OCI-LY7 (cell line): ENCODE data around the gene SMARCC1. TPM values are rescaled to one million over a fixed set of nuclear protein-coding genes. Genes with fewer than 3 reads are reported as not detected.

Experiments used
- BruUV-seq: library from RNA; stranded (reverse); fragments of 400-500 nt; replicated peaks from 2 replicates; lab custom pipeline; 2021; lab: Mats Ljungman, UMichigan
- CTCF ChIA-PET: fragments of 300-600 bp; sonication (Branson Sonifier 250); formaldehyde crosslinking; loops from one replicate; lab custom pipeline; 2022; ENCODE audit warnings: antibody characterized with exemption; ENCODE audit not compliant: unreplicated experiment; lab: Charles Lee
- POLR2A ChIA-PET: fragments of 300-600 bp; sonication (Branson Sonifier 250); formaldehyde crosslinking; loops from one replicate; lab custom pipeline; 2022; ENCODE audit warnings: antibody characterized with exemption; lab: Charles Lee
- DNase-seq: peaks from one replicate; pipeline ENCODE4 v3.0.0-alpha.2; 2015; ENCODE audit warnings: low spot score
- H2AFZ ChIP-seq: fragments of 200-600 bp; sonication (generic), shearing (Covaris generic); 2 replicates; pipeline ENCODE4 v1.6.1; 2014; ENCODE audit warnings: mild to moderate bottlenecking, antibody characterized with exemption, low read length, moderate library complexity
- H3K27ac ChIP-seq: fragments of 200-600 bp; sonication (generic); 2 replicates; pipeline ENCODE4 v1.5.1; 2014; ENCODE audit warnings: mixed run types, low read depth, mild to moderate bottlenecking, moderate library complexity, low read length, inconsistent platforms; ENCODE audit not compliant: poor library complexity, severe bottlenecking
- H3K36me3 ChIP-seq: fragments of 200-600 bp; sonication (generic); 2 replicates; pipeline ENCODE4 v1.6.1; 2014; ENCODE audit warnings: mild to moderate bottlenecking, antibody characterized with exemption, low read length, moderate library complexity, mixed read lengths; ENCODE audit not compliant: insufficient read depth
- H3K4me1 ChIP-seq: fragments of 200-600 bp; sonication (generic); 2 replicates; pipeline ENCODE4 v1.5.1; 2014; ENCODE audit warnings: mild to moderate bottlenecking, low read length; ENCODE audit not compliant: insufficient read depth, poor library complexity, severe bottlenecking
- H3K4me2 ChIP-seq: fragments of 200-600 bp; sonication (generic); 2 replicates; pipeline ENCODE4 v1.6.1; 2014; ENCODE audit warnings: mild to moderate bottlenecking, low read length
- H3K4me3 ChIP-seq: fragments of 200-600 bp; sonication (generic); 2 replicates; pipeline ENCODE4 v1.5.1; 2014; ENCODE audit warnings: mild to moderate bottlenecking, low read depth, low read length; ENCODE audit not compliant: poor library complexity, severe bottlenecking
- H3K79me2 ChIP-seq: fragments of 200-600 bp; sonication (generic); 2 replicates; pipeline ENCODE4 v1.6.1; 2016; ENCODE audit warnings: low read depth, mild to moderate bottlenecking, low read length, moderate library complexity, mixed read lengths; ENCODE audit not compliant: insufficient read depth
- H3K9me2 ChIP-seq: fragments of 200-600 bp; sonication (generic); 2 replicates; pipeline ENCODE4 v1.6.1; 2016; ENCODE audit warnings: mild to moderate bottlenecking, low read length, mixed read lengths; ENCODE audit not compliant: insufficient read depth
- H3K9me3 ChIP-seq: fragments of 200-600 bp; sonication (generic); 2 replicates; pipeline ENCODE4 v1.6.1; 2014; ENCODE audit warnings: mild to moderate bottlenecking, mixed run types, low read length, mixed read lengths
- H4K20me1 ChIP-seq: fragments of 200-600 bp; sonication (generic); 2 replicates; pipeline ENCODE4 v1.6.1; 2014; ENCODE audit warnings: mild to moderate bottlenecking, antibody characterized with exemption, low read length, moderate library complexity, mixed read lengths; ENCODE audit not compliant: insufficient read depth
- EZH2phosphoT487 ChIP-seq: fragments of 200-600 bp; sonication (generic); IDR thresholded peaks from 2 replicates; pipeline ENCODE4 v1.6.1; 2018; ENCODE audit warnings: low read depth, borderline replicate concordance, mild to moderate bottlenecking, mixed run types, antibody characterized with exemption, low read length, moderate library complexity, mixed read lengths
- intact Hi-C: fragments of 100-400 bp; cut with micrococcal nuclease; formaldehyde crosslinking; loops from one replicate; pipeline ENCODE4 v1.10.0; 2022; ENCODE audit not compliant: unreplicated experiment
- total RNA-seq, 2 experiments: library from RNA; depleted of rRNA in 1 of 2; stranded (reverse); fragments of >200 nt in 1 of 2; shearing (Covaris generic) in 1 of 2; gene quantifications; 2 replicates each; pipeline ENCODE4 v1.2.3, GENCODE V29; 2014 to 2022
- TF ChIP-seq, protein P1 (sequence below): fragments of 200-600 bp; sonication (generic); conservative IDR thresholded peaks from 2 replicates; pipeline ENCODE4 v1.5.1; 2014; ENCODE audit warnings: mild to moderate bottlenecking, antibody characterized with exemption, low read length, moderate library complexity, mixed read lengths

Gene SMARCC1
- total RNA-seq, 2 experiments from 2014 or later, result 83.2 to 176 TPM

DNA sequence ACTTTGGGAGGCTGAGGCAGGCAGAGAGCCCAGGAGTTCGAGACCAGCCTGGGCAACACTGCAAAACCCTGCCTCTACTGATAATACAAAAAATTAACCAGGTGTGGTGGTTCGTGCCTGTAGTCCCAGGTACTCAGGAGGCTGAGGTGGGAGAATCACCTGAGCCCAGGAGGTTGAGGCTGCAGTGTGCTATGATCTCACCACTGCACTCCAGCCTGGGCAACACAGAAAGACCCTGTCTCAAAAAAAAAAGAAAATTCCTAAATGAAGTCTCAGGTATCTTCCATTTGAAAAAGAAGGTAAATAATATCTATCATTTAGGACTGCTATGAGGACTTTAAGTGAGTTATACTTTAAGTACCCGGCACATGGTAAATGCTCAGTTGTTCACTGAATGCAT is 2.9 kb downstream of the SMARCC1 start:
- CTCF ChIA-PET, result no interaction called here

DNA sequence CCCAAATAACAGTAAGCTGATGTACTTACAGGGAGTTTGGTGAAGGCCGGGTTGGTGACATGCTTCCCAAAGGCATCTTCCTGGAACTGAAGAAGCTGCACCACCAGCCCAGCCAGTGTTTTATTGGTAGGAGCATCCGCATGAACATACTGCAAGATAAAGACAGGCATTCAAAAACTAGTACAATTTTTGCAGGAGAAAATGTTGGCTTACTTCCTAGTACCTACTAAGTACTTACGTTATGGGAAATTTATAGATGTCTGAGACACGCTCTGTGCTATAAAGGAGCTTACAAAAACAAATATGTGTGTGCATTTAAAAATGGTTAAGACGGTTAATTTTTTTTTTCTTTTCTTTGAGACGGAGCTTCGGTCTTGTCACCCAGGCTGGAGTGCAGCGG is 8.9 kb downstream of the SMARCC1 start:
- no peak for DNase-seq
- BruUV-seq, result no TSS peak
- CTCF ChIA-PET, result no interaction called here
- Histone ChIP-seq H2AFZ (no peak overlapping the region), H4K20me1 (no peaks in the 10 kb centered on the region), H3K9me3 (no peaks in the 10 kb centered on the region), H3K27ac (no peak overlapping the region), H3K4me2 (no peak overlapping the region), H3K4me1 (peaks cover 4% of the 10 kb centered on the region), H3K4me3 (no peak overlapping the region), H3K9me2 (no peaks in the 10 kb centered on the region), H3K36me3 (peaks cover 92% of the 10 kb centered on the region), H3K79me2 (peaks cover 96% of the 10 kb centered on the region)
- TF ChIP-seq, protein P1, sequence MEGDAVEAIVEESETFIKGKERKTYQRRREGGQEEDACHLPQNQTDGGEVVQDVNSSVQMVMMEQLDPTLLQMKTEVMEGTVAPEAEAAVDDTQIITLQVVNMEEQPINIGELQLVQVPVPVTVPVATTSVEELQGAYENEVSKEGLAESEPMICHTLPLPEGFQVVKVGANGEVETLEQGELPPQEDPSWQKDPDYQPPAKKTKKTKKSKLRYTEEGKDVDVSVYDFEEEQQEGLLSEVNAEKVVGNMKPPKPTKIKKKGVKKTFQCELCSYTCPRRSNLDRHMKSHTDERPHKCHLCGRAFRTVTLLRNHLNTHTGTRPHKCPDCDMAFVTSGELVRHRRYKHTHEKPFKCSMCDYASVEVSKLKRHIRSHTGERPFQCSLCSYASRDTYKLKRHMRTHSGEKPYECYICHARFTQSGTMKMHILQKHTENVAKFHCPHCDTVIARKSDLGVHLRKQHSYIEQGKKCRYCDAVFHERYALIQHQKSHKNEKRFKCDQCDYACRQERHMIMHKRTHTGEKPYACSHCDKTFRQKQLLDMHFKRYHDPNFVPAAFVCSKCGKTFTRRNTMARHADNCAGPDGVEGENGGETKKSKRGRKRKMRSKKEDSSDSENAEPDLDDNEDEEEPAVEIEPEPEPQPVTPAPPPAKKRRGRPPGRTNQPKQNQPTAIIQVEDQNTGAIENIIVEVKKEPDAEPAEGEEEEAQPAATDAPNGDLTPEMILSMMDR, result no peak
- no peak for TF ChIP-seq EZH2phosphoT487
- intact Hi-C loops, result no loop called here
- POLR2A ChIA-PET, result interaction anchor here (0.7 to 1.1 kb wide), 2 partner anchors 59 to 837 kb away, joined by 4 read pairs; no protein-coding TSS in a partner anchor

More for the DNA sequence above, 2.9 kb downstream of the SMARCC1 start:
- no peak for DNase-seq
- TF ChIP-seq EZH2phosphoT487, result no peak
- TF ChIP-seq, protein P1, result no peak
- H2AFZ ChIP-seq, result no peak overlapping the region
- intact Hi-C loops, result no loop called here
- no peak overlapping the region for H3K27ac ChIP-seq
- H3K79me2 ChIP-seq, result peaks cover 86% of the 10 kb centered on the region
- H3K4me3 ChIP-seq, result peak overlapping the region; percentile 96
- H3K4me2 ChIP-seq, result peak overlapping the region; percentile 98
- peaks cover 11% of the 10 kb centered on the region; the same call in 1 of the 2 replicates for H4K20me1 ChIP-seq
- no peaks in the 10 kb centered on the region for H3K9me2 ChIP-seq
- no TSS peak for BruUV-seq
- H3K36me3 ChIP-seq, result peaks cover 55% of the 10 kb centered on the region
- H3K9me3 ChIP-seq, result no peaks in the 10 kb centered on the region
- H3K4me1 ChIP-seq, result peaks cover 38% of the 10 kb centered on the region
- POLR2A ChIA-PET, result interaction anchor here (1.6 kb wide), 1 partner anchor 9 kb away, joined by 6 read pairs; no protein-coding TSS in a partner anchor

DNA sequence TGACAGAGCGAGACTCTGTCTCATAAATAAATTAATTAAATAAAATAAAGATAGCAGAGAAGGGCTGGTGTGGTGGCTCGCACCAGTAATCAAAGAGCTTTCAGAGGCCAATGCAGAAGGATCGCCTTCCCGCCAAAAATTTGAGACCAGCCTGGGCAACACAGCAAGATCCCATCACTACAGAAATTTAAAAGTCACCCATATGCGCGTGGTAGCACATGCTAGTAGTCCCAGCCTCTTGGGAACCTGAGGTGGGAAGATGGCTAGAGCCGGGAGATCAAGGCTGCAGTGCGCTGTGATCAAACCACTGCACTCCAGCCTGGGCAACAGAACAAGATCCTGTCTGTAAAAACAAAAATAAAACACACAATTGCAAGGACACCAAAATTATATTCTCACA is 9.6 kb downstream of the SMARCC1 start:
- intact Hi-C loops, result no loop called here
- H3K9me2 ChIP-seq, result no peaks in the 10 kb centered on the region
- no peaks in the 10 kb centered on the region for H3K9me3 ChIP-seq
- H3K79me2 ChIP-seq, result peaks cover 96% of the 10 kb centered on the region
- DNase-seq, result no peak
- H3K36me3 ChIP-seq, result peaks cover 92% of the 10 kb centered on the region
- TF ChIP-seq, protein P1, result no peak
- no peak for TF ChIP-seq EZH2phosphoT487
- BruUV-seq, result no TSS peak
- H3K4me3 ChIP-seq, result no peak overlapping the region
- H3K4me1 ChIP-seq, result no peaks in the 10 kb centered on the region
- CTCF ChIA-PET, result no interaction called here
- H2AFZ ChIP-seq, result no peak overlapping the region
- POLR2A ChIA-PET, result no interaction called here
- H4K20me1 ChIP-seq, result no peaks in the 10 kb centered on the region
- no peak overlapping the region for H3K4me2 ChIP-seq
- H3K27ac ChIP-seq, result no peak overlapping the region
